ENCODE results near the gene SLC16A9.

DNA sequence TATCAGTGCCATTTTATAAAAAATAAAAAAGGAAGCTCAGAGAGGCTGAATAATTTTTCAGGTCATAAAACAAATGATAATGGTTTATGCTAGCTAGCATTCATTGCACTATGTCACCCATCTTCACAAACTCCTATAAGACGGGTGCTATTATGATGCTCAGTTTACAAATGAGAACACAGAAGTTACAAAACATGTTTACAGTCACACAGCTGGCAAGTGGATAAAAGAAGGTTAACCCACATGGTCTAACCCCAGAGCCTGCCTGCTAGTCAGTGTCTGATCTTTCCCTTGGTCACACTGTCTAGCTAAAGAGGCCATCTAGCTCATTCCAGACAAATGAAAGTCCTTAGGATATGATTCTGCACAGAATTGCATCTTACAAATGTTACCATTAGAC is 39.4 kb downstream of the SLC16A9 start:
- TF ChIP-seq, protein P1, sequence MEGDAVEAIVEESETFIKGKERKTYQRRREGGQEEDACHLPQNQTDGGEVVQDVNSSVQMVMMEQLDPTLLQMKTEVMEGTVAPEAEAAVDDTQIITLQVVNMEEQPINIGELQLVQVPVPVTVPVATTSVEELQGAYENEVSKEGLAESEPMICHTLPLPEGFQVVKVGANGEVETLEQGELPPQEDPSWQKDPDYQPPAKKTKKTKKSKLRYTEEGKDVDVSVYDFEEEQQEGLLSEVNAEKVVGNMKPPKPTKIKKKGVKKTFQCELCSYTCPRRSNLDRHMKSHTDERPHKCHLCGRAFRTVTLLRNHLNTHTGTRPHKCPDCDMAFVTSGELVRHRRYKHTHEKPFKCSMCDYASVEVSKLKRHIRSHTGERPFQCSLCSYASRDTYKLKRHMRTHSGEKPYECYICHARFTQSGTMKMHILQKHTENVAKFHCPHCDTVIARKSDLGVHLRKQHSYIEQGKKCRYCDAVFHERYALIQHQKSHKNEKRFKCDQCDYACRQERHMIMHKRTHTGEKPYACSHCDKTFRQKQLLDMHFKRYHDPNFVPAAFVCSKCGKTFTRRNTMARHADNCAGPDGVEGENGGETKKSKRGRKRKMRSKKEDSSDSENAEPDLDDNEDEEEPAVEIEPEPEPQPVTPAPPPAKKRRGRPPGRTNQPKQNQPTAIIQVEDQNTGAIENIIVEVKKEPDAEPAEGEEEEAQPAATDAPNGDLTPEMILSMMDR (IDR thresholded peaks at IDR 0.05; ENCODE audit: extremely low read depth in 1 of 2, insufficient read depth in 1 of 2, low read depth in 1 of 2, low read length in 2 of 2), result no peak
- TF ChIP-seq POLR2AphosphoS5 (IDR thresholded peaks at IDR 0.05; ENCODE audit: insufficient read depth, low read depth, low read length), result no peak
- TF ChIP-seq JUN (IDR thresholded peaks at IDR 0.05; ENCODE audit: borderline replicate concordance, insufficient read depth, insufficient read length, low read depth), result no peak
- TF ChIP-seq, protein P2, sequence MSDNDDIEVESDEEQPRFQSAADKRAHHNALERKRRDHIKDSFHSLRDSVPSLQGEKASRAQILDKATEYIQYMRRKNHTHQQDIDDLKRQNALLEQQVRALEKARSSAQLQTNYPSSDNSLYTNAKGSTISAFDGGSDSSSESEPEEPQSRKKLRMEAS (IDR thresholded peaks at IDR 0.05; ENCODE audit: insufficient read depth, insufficient read length), result no peak
- no peak for TF ChIP-seq POLR2A (IDR thresholded peaks at IDR 0.05; ENCODE audit: low read depth, low read length)
- no peak for TF ChIP-seq MYC (IDR thresholded peaks at IDR 0.05; ENCODE audit: low read depth, low read length)
- no peak for TF ChIP-seq EZH2 (IDR thresholded peaks at IDR 0.05; ENCODE audit: borderline replicate concordance, low read depth, low read length, severe bottlenecking)
- no peak for TF ChIP-seq FOS (IDR thresholded peaks at IDR 0.05; ENCODE audit: borderline replicate concordance, insufficient read depth, low read length)
- TF ChIP-seq GATA2 (IDR thresholded peaks at IDR 0.05; ENCODE audit: insufficient read depth, insufficient read length, low read depth, low read length), result no peak

Data from endothelial cell of umbilical vein (primary cell).